TTC549 (cell line): ENCODE measurements around the gene GALNT12.

Source experiments
- FAIRE-seq: peaks from 2 replicates; lab custom pipeline; 2012; peaks lifted over from hg19 to GRCh38; lab: Jason Lieb, UNC

GALNT12 gene, protein sequence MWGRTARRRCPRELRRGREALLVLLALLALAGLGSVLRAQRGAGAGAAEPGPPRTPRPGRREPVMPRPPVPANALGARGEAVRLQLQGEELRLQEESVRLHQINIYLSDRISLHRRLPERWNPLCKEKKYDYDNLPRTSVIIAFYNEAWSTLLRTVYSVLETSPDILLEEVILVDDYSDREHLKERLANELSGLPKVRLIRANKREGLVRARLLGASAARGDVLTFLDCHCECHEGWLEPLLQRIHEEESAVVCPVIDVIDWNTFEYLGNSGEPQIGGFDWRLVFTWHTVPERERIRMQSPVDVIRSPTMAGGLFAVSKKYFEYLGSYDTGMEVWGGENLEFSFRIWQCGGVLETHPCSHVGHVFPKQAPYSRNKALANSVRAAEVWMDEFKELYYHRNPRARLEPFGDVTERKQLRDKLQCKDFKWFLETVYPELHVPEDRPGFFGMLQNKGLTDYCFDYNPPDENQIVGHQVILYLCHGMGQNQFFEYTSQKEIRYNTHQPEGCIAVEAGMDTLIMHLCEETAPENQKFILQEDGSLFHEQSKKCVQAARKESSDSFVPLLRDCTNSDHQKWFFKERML

DNA sequence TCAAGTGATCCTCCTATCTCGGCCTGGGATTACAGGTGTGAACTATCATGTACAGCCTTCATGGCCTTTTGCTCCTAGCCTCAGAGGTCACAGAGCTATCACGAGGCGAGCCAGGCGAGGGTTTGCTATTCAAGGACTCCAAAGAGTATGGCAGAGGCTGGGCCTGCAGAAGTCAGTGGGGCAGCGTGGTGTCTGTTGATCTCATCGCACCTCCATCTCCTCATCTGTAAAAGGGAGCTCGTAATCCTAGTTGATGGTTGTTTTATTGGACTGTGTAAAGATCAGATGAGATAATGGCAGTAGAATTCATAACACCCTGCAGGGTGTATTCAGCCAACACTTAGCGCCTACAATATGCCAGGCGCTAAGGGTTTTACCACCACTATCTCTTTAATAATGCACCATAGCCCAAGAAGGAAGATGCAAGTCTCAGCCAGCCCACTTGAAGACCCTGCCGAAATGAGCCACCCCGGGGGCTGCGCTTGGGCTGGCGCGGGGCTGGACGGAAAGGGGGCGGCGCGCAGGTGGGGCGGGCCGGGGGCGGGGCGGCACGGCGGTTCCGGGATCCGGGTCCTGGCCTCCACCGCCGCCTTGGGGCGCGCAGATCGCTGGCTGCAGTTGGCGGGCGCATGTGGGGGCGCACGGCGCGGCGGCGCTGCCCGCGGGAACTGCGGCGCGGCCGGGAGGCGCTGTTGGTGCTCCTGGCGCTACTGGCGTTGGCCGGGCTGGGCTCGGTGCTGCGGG, at the start of gene GALNT12:
GALNT12 (plus strand) TSS at position 601 of the 744 bp plus-strand sequence; CDS start at position 630, 29 bp downstream.
- no peak for FAIRE-seq

DNA sequence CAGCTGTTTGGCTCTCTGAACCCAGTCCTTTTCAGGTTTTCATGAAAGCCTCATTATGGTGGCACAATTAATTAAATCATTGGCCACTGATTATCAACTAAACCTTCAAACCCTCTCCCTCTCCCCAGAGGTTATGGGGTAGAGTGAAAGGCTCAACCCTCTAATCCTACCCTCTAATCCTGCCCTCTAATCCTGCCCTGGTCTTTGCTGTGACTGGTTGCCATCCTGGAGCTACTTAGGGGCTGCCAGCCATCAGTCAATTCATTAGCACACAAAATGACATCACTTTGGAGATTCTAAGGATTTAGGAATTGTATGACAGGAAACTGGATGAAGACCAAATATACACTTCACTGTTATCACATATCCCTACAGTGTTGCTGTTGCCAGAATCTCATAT, 47.2 kb upstream of the GALNT12 start:
- no peak for FAIRE-seq

DNA sequence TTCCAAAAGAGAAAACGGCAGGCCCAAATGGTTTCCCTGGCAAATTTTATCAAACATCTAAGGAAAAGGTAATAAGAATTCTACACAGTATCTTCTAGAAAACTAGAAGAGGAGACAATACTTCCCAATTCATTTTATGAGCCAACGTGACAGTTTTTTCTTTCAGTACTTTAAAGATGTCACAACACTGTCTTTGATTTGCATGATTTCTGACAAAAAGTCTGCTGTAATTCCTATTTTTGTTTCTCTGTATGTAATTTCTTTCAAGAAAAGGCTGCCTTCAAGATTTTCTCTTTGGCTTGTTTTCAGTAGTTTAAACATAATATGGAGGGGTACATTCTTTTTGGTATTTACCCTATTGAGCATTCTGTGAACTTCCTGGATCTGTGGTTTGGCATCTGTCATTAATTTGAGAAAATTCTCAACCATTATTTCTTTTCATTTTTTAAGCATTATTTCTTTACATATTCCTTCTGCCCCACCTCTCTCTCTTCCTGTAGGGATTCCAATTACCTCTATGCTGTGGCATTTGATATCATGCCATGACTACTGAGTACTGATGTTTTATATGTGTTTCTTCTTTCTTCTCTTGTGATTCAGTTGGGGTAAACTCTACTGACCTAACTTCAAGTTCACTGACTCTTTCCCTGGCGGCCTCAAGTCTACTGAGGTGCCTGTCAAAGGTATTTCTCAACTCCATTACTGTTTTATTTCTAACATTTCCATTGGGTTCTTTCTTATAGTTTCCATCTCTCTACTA, 43.3 kb upstream of the GALNT12 start:
- no peak for FAIRE-seq

DNA sequence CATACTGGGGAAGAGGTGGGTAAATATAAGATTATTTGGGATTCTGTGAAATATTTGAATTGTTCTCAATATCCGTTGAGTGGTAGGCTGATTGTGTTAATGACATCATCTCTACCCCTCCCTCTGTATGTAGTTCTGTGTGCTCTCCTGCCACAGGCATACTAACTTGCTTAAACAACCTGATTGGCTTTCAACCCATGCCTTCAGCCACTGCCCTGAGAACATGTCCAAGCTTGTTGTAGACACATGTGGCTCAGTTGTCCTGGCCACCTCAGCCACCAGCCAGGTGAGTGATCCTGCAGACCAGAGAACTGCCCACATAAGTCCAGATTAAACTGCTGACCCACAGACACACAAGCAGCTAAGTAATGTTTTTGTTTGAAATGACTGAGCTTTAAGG, 42.2 kb upstream of the GALNT12 start:
- FAIRE-seq = no peak

DNA sequence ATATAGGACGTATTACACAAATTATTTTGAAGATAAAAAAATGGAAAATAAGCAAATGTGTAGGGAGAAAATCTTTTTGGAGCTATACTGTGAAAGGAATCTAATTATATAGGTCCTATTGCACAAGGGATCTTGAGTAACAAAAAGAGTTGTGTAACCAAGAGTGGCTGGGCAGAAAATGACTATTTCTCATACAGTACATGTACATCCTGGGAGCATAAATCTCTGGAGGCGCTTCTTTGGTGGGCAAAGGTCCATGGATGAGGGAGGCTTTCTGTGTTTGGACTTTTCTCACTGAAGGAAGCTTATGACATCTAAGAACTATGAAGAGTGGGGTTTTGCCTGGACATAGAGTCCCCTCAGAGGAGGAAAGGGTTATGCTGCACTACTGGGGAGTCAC, 40.9 kb upstream of the GALNT12 start:
- FAIRE-seq = no peak

DNA sequence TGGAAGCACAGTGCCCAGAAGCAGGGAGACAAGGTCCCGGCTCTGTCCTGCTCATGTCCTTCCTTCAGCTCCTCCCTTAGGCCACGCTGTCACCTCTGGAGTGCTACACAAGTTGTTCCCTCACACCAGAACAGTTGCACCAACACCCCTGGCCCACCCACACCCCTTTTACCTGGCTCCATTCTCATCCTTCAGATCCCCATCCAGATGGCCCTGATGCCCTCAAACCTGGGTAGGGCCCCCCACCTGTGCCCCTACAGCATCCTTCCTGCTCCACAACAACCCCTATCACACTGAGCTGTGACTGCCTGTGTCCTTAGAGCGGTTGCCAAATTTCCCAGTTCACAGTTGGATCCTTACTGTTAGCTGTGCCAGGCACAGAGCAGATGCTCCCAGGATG, 40.3 kb upstream of the GALNT12 start:
- no peak for FAIRE-seq

DNA sequence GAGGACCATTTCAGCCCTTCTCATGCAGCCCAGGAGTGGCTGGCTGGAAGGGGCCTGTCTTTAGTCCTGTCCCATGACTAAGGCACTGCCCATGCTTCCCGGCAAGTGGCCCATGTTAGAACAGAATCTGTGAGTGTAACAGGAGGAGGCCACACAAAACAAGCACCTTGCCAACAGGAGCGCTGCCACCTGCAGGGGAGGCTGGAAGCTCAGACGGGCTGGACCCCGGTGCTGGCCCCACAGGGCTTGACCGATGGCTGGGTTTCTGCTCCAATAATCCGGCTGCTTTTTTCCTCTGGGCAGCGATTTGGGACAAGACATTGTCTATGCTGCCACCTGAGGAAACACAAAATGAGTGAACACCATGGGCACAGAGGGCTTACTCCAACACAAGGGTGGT, 39.6 kb upstream of the GALNT12 start:
- no peak for FAIRE-seq

DNA sequence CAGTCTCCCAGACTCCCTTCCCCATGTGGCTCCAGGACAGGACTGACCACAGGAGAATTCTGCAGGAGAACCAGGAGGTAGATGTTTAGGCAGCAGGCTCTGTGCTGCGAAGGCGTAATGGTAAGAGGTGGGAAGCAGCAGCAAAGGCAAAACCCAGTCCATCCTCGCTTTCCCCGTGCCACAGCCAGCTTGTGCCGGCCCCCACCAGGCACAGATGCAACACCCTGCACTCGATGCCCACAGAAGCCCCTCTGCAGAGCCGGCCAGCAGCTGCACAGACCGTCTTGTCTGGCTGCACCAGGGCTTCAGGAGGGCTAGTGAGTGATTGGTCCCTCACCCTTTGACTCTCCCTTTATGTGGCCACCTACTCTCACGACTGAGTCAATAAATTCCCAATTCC, 39.1 kb upstream of the GALNT12 start:
- FAIRE-seq = no peak

DNA sequence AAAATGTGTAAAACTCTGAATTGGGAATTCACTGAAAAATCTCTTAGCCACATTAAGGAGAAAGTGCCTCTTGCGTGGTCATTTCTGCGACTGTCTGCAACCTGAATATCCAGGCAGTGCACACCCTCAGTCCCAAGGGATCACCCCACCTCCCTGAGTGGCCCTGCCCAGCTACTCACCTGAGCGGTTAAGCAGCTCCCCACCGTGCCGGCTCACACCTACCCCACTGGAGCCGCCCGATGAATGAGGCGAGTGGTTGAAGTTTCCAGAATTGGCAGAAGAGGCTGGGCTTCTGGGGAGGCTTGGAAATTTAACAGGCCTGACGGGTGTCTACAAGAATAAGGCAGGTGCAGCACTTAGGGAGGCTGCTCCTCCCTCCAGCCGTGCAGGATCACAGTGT, 36.8 kb upstream of the GALNT12 start:
- no peak for FAIRE-seq

DNA sequence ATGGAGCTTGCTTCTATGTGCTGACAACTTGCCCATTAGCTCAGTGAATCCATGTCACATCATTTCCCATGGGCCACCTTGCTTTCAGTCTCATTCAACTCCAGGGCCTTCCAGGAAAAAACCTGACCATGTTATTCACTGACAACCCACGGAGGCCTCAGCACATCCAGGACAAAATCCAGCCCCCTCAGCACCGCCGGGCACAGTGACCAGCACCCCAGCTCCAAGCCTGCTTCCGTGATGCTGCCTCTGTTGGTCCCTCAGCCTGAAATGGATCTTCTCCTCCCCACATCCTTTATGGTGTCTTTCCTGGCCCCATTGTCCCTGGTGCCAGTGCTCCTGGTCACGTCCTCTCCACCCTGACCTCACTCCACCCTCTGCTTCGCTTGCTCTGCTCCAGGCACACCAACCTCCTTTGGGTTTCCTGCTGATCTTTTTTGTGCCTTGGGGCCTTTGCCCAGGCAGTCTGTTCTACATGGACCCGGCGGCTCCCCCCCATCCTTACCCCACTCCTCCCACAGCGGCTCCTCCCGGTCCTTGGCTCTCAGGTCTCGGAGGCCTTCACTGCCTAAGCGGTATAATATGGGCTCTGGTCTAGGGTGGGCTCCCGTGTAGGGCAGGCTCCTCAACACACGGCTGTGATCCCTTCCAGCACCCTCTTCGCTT, 36.1 kb upstream of the GALNT12 start:
- FAIRE-seq = no peak

DNA sequence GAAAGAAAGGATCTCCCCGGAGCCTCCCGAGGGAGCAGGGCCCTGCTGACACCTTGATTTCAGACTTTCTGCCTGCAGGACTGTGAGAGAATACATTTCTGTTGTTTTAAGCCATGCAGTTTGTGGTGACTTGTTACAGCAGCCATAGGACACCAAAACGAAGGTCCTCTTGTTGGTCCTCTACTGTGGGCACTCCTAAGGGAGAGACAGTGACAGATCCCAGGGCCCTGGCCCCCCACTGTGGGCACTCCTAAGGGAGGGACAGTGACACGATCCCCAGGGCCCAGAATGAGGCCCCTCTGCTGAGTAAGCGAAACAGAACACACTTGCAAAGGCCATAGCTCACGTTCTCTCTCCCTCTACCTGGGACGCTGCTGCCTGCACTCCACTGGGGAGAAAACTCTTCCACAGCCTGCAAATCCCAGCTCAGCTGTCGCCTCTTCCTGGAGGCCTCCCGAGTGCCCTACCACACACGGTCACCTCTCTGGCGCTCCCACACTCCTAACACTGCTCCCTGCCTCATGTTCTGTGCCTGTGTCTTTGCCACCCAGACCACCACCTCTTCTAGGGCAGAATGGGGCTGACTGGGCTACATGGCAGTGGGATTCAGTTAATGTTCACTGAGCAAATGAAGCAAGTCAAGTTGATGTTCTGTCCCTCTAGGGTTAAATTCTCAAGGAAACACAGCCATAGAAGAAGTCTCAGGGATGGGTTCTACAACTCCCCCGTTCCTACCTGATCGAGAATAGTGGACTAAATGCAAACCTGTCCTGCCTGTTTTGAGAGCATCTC, 34.9 kb upstream of the GALNT12 start:
- FAIRE-seq = no peak

DNA sequence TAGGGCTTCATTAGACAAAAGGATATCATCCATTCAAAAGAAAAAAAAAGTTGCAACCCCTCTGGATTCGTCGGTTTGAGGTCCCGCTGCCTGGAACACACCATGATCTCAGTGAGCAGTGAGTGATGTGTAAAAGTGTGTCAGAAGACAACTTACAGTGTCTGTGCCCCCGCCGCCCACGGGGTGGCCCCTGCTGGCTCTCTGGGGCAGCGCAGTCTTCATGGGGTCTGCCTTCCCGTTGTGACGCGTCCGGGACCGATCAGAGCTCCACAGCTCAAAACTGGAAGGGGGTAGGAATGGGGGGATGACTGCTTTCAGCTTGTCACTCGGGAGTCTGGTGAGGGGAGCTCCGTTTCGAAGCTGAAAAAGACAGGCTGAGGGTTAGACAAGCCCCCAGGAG, 33.7 kb upstream of the GALNT12 start:
- no peak for FAIRE-seq

DNA sequence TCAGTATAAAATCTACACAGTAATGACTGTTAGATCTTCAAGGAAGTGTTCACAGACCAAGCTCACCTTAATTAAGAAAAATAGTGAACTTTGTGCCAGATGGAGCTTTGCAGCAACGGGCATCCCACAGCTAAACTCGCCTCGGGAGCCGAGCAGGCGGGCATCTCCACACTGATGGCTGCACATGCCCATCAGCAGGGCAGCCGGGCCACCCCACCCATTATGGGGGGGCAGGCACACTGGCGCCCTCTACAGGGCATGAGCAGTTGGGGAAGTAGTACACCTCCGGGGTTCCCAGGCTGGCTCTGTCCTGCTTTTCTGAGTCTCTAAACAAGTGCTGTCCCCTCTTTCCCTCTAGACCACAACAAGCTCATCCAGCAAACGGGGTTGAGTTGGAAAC, 32.7 kb upstream of the GALNT12 start:
- FAIRE-seq = no peak

DNA sequence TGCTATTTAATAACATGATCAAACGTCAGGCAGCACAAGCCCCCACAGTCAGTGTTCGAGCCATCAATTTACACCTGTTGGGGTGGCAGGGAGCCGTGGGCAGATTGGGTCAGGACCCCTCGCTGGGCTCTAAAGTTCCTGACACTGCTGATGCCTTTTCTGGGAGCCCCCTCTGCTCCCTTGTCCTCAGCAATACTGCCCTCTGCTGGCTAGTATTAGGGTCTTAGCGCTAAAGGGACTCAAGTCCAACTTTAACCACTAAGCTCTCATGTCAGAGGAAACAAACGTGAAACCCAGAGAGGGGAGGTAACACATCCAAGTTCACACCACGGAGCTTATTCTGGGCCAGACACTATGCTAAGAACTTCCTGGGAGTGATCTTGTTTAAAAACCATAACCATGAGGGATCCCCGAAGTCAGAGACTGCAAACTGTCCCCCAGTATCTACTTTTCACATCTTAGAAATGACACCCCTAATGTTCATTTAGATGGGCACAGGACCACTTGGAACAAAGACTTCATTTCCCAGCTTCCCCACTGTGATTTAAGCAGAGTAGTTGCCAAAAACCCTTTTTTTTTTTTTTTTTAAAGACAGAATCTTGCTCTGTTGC, 31.5 kb upstream of the GALNT12 start:
- no peak for FAIRE-seq

DNA sequence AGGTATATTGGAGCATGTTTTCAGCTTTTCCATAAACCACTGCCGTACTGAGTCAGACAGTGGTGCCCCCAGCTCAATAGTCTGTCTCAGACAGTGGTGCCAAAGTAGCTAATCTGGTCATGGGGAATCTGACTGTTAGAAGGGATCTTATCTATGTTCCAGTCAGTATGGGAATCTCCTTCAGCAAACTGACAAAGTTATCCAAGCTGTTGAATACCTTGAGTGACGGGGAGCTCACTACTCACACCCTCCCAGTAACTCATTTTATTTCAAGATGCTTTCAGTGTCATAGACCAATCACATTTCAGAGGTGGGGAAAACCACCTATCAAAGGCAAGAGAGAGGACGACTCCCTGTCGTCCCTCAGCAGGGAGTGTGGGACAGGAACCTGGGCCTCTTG, 29.9 kb upstream of the GALNT12 start:
- FAIRE-seq = no peak

DNA sequence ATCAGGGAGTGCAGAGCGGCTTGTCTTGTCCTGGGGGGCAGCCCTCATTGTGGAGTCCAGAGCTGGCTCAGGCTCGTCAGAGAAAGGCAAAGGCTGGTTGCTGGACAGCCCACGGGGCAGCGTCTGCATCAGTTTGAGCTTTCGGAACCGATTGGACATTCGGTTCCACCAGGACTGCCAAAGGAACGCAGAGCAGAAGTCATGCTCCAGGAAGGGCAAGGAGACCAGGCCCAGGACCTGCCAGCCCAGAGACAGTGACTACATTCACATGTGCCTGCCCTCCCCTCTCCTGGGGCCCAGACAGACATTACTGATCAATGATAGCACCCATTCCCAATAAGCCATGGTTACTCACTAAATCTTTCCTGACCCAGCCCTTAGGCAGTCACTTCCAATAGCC, 29.2 kb upstream of the GALNT12 start:
- FAIRE-seq = no peak

DNA sequence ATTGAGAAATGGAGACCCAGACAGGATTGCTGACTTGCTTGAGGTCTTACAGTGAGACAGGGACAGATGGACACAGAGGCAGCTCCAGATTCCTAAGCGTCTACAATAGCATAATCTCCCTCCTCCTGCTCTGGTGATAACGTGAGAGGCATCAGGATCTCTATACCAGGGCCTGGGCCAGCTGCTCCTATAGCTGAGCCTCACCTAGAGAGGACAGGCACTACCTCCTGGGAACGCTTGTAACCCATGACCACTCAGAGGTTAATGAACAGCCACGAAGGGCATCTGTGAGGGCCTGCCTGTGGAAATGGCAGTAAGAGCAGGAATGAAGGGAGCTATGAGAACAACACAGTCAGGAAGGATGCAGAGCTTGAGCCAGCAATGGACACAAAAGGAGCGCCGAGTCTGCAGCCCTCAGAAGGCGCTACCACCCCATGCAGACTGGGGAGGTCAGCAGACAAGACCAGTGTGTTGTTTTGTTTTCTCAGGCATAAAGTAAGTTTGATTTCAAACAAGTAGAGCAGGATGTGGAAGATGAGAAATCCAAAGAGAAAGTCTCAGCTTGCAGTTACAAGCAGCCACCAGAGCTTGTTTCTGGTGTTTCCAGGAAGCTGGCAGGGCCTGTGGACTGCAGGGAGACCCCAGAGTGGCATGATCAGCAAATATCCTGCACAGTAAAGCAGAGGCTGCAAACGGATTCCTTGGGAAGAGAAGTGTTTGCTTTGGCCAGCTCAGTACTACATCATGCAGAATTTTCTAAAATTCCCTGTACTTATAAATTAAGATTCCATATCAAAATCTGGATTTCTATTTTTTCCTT, 28.5 kb upstream of the GALNT12 start:
- FAIRE-seq = no peak

DNA sequence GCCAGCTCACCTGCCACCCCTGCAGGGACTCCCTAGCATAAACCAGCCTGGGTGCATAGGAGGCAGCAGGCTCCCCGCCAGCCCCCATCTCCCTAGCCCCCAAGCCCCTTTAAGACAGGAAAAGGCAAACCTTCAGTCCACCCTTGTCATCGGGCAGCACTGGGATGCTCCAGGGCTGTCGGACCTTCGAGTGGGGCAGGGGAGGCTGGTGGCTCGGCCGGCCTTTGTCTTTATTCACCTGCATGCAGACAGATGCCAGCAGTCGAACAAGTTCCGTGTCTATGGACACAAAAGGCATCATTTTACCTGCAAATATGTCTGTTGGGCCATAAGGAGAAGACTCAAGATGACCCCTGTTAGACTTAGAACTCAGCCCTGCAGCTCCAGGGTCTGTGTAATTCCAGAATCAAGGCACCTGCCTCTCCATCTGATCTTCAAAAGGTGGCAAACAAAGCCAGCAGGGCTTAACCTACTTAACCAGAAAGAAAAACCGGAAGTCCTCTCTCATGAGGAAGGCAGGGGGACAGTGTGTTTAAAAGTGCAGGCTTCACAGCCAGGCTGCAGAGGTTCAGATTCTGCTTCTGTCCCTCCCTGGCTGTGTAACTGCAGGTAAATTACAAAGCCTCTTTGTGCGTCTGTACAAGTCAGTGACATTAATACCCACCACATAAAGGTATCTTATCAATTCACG, 27.3 kb upstream of the GALNT12 start:
- FAIRE-seq = no peak
